Astrocyte of the cerebellum (primary cell): Measurements from ENCODE around the gene GRK5.

Source experiments
- DNase-seq: peaks from one replicate; pipeline ENCODE4 v3.0.0-alpha.2; 2011; ENCODE audit warnings: low read depth
- H3K4me3 ChIP-seq: 2 replicates; pipeline ENCODE4 v1.5.1; 2011; ENCODE audit warnings: mild to moderate bottlenecking, low read depth, low read length, moderate library complexity
- in situ Hi-C: cut with HindIII; loops from 2 replicates; pipeline ENCODE4 v1.10.0; 2017; ENCODE audit warnings: low sequenced_read_pairs
- TF ChIP-seq, protein P1 (sequence below): IDR thresholded peaks from 2 replicates; pipeline ENCODE4 v1.5.1; 2012; ENCODE audit warnings: low read length, low read depth, moderate library complexity, mild to moderate bottlenecking; ENCODE audit errors: missing control alignments

GRK5 gene

GRCh38 chr10:119344381-119344780 lies 137.0 kb downstream of the GRK5 start:
- no peak overlapping the region for H3K4me3 ChIP-seq
- in situ Hi-C loops: no loop called here
- TF ChIP-seq, protein P1, sequence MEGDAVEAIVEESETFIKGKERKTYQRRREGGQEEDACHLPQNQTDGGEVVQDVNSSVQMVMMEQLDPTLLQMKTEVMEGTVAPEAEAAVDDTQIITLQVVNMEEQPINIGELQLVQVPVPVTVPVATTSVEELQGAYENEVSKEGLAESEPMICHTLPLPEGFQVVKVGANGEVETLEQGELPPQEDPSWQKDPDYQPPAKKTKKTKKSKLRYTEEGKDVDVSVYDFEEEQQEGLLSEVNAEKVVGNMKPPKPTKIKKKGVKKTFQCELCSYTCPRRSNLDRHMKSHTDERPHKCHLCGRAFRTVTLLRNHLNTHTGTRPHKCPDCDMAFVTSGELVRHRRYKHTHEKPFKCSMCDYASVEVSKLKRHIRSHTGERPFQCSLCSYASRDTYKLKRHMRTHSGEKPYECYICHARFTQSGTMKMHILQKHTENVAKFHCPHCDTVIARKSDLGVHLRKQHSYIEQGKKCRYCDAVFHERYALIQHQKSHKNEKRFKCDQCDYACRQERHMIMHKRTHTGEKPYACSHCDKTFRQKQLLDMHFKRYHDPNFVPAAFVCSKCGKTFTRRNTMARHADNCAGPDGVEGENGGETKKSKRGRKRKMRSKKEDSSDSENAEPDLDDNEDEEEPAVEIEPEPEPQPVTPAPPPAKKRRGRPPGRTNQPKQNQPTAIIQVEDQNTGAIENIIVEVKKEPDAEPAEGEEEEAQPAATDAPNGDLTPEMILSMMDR: no peak

DNA sequence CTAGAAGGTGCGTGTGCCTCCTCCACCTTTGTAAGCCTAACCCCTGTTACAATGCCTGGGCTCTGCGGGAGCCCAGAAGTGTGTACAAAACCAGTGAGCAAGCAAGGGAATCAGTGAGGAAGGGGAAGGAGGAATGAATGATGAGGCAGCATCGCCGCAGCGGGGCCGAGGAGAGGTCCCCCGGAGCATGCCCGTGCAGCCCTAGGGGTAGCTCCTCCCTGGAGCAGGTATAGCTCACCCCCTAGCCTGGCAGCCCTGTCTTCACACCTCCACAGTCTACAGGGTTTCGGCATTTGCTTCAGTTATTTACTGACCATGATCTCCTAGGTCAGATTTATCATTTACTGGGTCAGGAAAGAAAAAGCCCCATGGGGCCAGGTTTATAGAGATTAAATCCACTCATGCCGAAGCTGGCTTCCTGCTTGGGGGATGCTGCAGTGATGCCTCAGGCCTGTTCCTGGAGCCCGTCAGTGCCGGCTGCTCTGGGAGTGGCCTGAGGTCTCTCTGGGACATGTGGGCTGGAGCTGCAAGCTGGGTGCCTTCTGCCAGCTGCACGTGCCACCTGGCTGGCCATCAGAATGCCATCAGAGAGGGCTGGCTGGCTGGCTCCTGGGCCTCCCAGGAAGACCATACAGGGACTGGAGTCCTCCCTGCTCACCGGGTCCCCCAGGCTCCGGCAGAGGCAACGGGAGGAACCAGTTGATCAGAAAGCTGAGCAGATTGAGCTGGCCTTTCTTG lies 138.9 kb downstream of the GRK5 start:
- DNase-seq: no peak
- in situ Hi-C loops: no loop called here
- no peak overlapping the region for H3K4me3 ChIP-seq
- TF ChIP-seq, protein P1: no peak

More at GRCh38 chr10:119344381-119344780, 137.0 kb downstream of the GRK5 start:
- no peak for DNase-seq

DNA sequence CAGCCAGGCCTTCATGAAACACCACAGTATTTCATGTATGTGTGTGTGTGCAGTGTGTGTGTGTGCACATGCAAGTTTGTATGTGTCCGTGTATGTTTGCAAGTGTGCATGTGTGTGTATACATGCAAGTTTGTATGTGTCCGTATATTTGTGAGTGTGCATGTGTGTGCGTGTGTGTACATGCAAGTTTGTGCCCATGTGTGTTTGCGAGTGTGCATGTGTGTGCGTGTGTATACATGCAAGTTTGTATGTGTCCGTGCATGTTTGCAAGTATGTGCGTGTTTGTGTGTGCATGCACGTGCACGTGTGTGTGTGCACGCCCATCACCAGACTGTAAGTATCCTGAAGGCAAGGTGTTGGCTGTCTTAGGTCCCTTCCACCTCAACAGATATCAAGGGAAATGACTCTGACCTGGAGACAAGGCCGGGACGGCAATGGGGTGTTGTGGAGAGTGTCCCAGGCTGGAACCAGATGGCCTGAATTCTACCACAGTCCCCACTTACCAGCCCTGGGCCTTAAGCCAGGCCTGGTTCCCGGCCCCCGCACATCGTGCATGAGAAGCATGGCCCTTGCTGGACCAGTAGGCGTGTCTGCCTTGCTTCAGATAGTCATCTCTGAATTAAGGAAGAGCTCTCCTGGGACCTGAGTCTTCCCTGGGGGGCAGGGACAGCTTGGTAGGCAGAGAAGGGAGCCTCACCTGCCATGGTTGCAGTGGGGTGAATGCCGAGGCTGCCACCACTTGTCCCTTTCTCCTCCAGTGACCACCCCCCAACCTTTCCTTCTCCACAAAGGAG lies 140.0 kb downstream of the GRK5 start:
- no peak for DNase-seq
- in situ Hi-C loops: no loop called here
- TF ChIP-seq, protein P1: no peak
- H3K4me3 ChIP-seq: no peak overlapping the region

- DNase-seq: no peak
- TF ChIP-seq, protein P1: no peak
- in situ Hi-C loops: no loop called here
- no peak overlapping the region for H3K4me3 ChIP-seq
Measured at GRCh38 chr10:119348106-119348505, 140.7 kb downstream of the GRK5 start.

GRCh38 chr10:119348516-119349240 lies 141.3 kb downstream of the GRK5 start:
- in situ Hi-C loops: no loop called here
- no peak overlapping the region for H3K4me3 ChIP-seq
- DNase-seq: no peak
- TF ChIP-seq, protein P1: no peak

GRCh38 chr10:119349341-119349740 lies 142.0 kb downstream of the GRK5 start:
- no peak for DNase-seq
- H3K4me3 ChIP-seq: no peak overlapping the region
- TF ChIP-seq, protein P1: no peak
- in situ Hi-C loops: no loop called here
